ENCODE results near the gene SLF2.
"Not testable (repeated sequence)": the region's sequence is repeated elsewhere in the genome, so short reads cannot be mapped to it uniquely, and the experiment has no call there.

SLF2 gene

GRCh38 chr10:100963826-100964225, 51.1 kb downstream of the SLF2 start:
- DNase-seq: no peak

- DNase-seq: no peak
Observed at GRCh38 chr10:100965820-100966219, 53.1 kb downstream of the SLF2 start.

GRCh38 chr10:100966887-100967286, 54.1 kb downstream of the SLF2 start:
- no peak for DNase-seq

- DNase-seq: no peak
Observed at GRCh38 chr10:100967332-100967731, 54.6 kb downstream of the SLF2 start.

- DNase-seq: no peak
Observed at GRCh38 chr10:100968062-100968736, 55.4 kb downstream of the SLF2 start.

- DNase-seq: no peak
Observed at GRCh38 chr10:100968863-100969186, 56.1 kb downstream of the SLF2 start.

GRCh38 chr10:100969187-100970075, 56.7 kb downstream of the SLF2 start, which contains the start of gene SEMA4G:
Gene SEMA4G, plus strand, starts transcription at chr10:100969504. Its CDS starts 3,409 bp downstream, at chr10:100972913.
- no peak for DNase-seq

GRCh38 chr10:100970076-100970913, 57.5 kb downstream of the SLF2 start:
- DNase-seq: no peak

GRCh38 chr10:100970914-100971811, 58.4 kb downstream of the SLF2 start:
- no peak for DNase-seq

GRCh38 chr10:100972115-100972903, 59.5 kb downstream of the SLF2 start:
- no peak for DNase-seq

- no peak for DNase-seq
Observed at GRCh38 chr10:100972904-100973535, 60.3 kb downstream of the SLF2 start.

GRCh38 chr10:100975397-100975796, 62.6 kb downstream of the SLF2 start:
- DNase-seq: not testable (repeated sequence)

GRCh38 chr10:100976906-100977305, 64.1 kb downstream of the SLF2 start:
- DNase-seq: no peak

- DNase-seq: no peak
Observed at GRCh38 chr10:100977436-100977835, 64.7 kb downstream of the SLF2 start.

- DNase-seq: no peak
Observed at GRCh38 chr10:100978121-100978900, 65.5 kb downstream of the SLF2 start.

GRCh38 chr10:100978901-100979195, 66.1 kb downstream of the SLF2 start:
- no peak for DNase-seq

GRCh38 chr10:100979791-100980272, 67.1 kb downstream of the SLF2 start:
- no peak for DNase-seq

- DNase-seq: no peak
Observed at GRCh38 chr10:100980311-100980710, 67.5 kb downstream of the SLF2 start.

- no peak for DNase-seq
Observed at GRCh38 chr10:100980711-100981110, 67.9 kb downstream of the SLF2 start.

- DNase-seq: no peak
Observed at GRCh38 chr10:100981178-100981772, 68.5 kb downstream of the SLF2 start.

Measured in GF-D8 (cell line).